GM19463 (cell line): Measurements from ENCODE around the gene COL4A4.
"Not testable (repeated sequence)": the region's sequence is repeated elsewhere in the genome, so short reads cannot be mapped to it uniquely, and the experiment has no call there.

Experiments used
- ATAC-seq: cut with Tn5 transposase; IDR thresholded peaks from one replicate; pipeline ENCODE4 v1.9.1; 2021; ENCODE audit warnings: mild to moderate bottlenecking, moderate library complexity; ENCODE audit not compliant: unreplicated experiment

Gene COL4A4

GRCh38 chr2:227163998-227164762, at the start of gene COL4A4, which contains the start of gene COL4A3:
COL4A4 (minus strand) TSS chr2:227164205; CDS start chr2:227147483, 16,722 bp downstream.
COL4A3 (plus strand) TSS chr2:227164624; CDS start chr2:227164727, 103 bp downstream.
- peak; percentile 61 for ATAC-seq

GRCh38 chr2:227207573-227207972, 43.6 kb upstream of the COL4A4 start:
- no peak for ATAC-seq

GRCh38 chr2:227206406-227206805, 42.4 kb upstream of the COL4A4 start:
- no peak for ATAC-seq

GRCh38 chr2:227205701-227206100, 41.7 kb upstream of the COL4A4 start:
- no peak for ATAC-seq

- ATAC-seq: no peak
Observed at GRCh38 chr2:227204452-227204851, 40.4 kb upstream of the COL4A4 start.

GRCh38 chr2:227201771-227202170, 37.8 kb upstream of the COL4A4 start:
- no peak for ATAC-seq

- no peak for ATAC-seq
Observed at GRCh38 chr2:227198866-227199265, 34.9 kb upstream of the COL4A4 start.

GRCh38 chr2:227194219-227194618, 30.2 kb upstream of the COL4A4 start:
- ATAC-seq: no peak

GRCh38 chr2:227192491-227192890, 28.5 kb upstream of the COL4A4 start:
- no peak for ATAC-seq

GRCh38 chr2:227191367-227191766, 27.4 kb upstream of the COL4A4 start:
- no peak for ATAC-seq

GRCh38 chr2:227188292-227188691, 24.3 kb upstream of the COL4A4 start:
- ATAC-seq: peak; percentile 67

GRCh38 chr2:227186751-227187150, 22.7 kb upstream of the COL4A4 start:
- ATAC-seq: no peak

- no peak for ATAC-seq
Observed at GRCh38 chr2:227185615-227186232, 21.7 kb upstream of the COL4A4 start.

GRCh38 chr2:227183657-227184367, 19.8 kb upstream of the COL4A4 start:
- ATAC-seq: no peak

GRCh38 chr2:227182765-227183164, 18.8 kb upstream of the COL4A4 start:
- ATAC-seq: no peak

GRCh38 chr2:227180770-227181169, 16.8 kb upstream of the COL4A4 start:
- no peak for ATAC-seq

- ATAC-seq: no peak
Observed at GRCh38 chr2:227179988-227180685, 16.1 kb upstream of the COL4A4 start.

- ATAC-seq: no peak
Observed at GRCh38 chr2:227177592-227178336, 13.8 kb upstream of the COL4A4 start.

- ATAC-seq: not testable (repeated sequence)
Observed at GRCh38 chr2:227171779-227172178, 7.8 kb upstream of the COL4A4 start.

GRCh38 chr2:227164763-227165291, 822 bp upstream of the COL4A4 start:
- peak; percentile 65 for ATAC-seq
